Stimulated activated CD4-positive, alpha-beta T cell treated with anti-CD3 and anti-CD28 coated beads, Interleukin-2, amount 100 ng/mL, for 4 hours (primary cell): ENCODE measurements around the gene CACNA1D.

Experiments used
- DNase-seq: peaks from one replicate; pipeline ENCODE4 v3.0.0-alpha.2; 2020; ENCODE audit warnings: low read depth

Gene CACNA1D

GRCh38 chr3:53790470-53790869 lies 296.1 kb downstream of the CACNA1D start:
- DNase-seq = no peak

- no peak for DNase-seq
Measured at GRCh38 chr3:53791317-53791716, 296.9 kb downstream of the CACNA1D start.

GRCh38 chr3:53792866-53793265 lies 298.5 kb downstream of the CACNA1D start:
- DNase-seq = no peak

- no peak for DNase-seq
Measured at GRCh38 chr3:53794597-53794996, 300.2 kb downstream of the CACNA1D start.

DNA sequence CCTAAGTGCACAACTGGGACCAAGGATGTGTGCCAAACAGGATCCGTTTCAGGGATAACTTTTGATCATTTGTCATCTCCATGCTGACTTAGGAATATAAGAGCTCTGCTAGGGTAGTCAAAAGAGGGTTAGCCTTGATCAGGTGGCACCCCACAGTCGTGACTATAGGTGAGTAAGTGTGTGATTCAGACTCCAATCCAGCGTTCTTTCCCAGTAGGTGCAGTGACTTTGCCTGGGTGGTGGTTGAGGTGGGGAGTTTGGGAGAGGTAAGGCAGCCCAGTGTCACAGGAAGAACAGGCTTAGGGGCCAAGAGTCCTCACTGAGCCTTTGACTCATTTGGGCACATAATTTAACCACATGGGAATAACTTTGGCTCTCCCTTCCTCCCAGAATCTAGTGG lies 300.8 kb downstream of the CACNA1D start:
- no peak for DNase-seq

DNA sequence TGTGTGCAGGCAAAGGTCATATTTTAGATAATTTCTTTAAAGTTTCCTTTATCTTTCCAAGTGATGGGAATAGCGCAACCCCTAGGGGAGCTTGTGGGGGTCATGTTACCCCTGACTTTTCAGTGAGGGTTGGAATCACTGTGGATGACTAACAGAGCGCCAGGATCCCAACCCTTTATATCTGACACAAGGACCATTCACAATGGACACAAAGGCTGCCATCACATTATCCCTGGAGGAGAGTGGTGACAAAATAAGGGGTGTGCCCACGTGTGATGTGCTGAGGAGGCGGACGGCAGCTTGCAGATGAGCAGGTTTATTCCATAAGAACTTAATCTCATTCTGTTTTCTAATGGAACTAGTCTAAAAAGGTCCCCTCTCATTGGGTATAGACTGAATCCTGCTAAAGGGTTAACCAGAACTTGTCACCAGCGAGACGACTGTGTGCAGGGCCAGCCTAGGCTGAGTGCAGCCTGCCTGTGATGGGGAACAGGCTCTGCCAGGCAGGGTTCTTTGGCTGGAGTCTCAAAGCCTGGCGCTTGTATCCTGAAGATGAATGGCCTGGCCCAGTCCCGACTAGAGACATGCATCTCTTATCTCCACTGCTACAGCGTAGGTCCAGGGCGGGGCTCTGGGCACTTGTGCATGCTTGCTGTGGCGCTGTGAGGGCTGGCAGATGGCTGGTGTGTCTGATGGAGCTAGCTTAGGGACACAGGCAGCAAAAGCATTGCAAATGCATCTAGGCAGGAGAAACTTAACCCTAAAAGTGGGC lies 301.6 kb downstream of the CACNA1D start:
- no peak for DNase-seq

- no peak for DNase-seq
Measured at GRCh38 chr3:53798144-53798543, 303.7 kb downstream of the CACNA1D start.

- no peak for DNase-seq
Measured at GRCh38 chr3:53799338-53799865, 305.0 kb downstream of the CACNA1D start.

DNA sequence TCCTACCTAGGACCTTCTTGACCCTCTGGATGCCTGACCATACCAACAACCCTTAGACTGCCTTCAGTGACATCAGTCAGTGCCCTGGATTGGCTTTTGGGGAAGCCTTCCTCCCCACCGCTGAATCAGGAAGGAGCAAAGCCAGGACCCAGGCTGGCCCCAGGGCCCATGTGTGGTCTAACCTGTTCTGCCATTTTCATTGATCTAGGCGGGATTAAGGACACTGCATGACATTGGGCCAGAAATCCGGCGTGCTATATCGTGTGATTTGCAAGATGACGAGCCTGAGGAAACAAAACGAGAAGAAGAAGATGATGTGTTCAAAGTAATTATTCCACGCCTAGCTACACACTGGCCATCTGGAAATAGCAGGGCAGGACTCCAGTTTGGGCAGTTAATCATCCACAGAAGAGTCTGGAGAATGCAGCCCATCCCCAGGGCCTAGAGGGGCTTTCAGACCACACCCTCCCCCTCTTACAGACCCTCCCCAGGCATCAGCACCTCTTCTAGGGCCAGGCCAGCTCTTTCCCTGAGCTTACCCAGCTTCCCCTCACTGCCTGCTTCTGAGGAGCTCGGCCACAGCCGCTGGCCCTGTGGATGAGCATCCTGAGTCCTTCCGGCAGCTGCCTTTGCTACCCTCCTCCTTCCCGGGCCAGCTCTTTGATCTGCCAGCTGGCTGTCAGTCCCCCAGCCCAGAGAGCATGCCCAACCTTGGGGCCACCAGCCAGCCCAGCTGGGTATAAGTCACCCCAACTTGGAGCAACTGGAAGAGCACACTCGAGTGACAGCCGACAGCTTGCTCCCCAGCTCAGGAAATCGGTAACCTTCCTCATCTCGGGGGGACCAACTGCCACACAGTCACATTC lies 305.9 kb downstream of the CACNA1D start:
- no peak for DNase-seq

DNA sequence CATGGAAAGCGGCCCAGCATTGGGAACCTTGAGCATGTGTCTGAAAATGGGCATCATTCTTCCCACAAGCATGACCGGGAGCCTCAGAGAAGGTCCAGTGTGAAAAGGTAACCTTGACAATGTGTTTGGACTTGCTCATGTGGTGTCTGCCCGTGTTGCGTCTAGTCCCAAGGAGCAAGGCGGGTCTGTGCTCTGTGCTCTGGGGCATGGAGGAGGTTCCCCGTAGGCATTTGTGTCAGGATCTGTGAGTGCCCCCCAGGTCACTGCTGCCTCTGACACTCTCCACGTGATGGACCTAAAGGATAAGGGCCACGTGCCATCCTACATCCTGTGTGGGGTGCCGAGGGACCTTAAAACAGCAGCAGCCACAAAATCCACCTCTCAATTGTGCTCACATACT lies 306.9 kb downstream of the CACNA1D start:
- DNase-seq = no peak

GRCh38 chr3:53802256-53802880 lies 308.0 kb downstream of the CACNA1D start:
- DNase-seq = no peak

DNA sequence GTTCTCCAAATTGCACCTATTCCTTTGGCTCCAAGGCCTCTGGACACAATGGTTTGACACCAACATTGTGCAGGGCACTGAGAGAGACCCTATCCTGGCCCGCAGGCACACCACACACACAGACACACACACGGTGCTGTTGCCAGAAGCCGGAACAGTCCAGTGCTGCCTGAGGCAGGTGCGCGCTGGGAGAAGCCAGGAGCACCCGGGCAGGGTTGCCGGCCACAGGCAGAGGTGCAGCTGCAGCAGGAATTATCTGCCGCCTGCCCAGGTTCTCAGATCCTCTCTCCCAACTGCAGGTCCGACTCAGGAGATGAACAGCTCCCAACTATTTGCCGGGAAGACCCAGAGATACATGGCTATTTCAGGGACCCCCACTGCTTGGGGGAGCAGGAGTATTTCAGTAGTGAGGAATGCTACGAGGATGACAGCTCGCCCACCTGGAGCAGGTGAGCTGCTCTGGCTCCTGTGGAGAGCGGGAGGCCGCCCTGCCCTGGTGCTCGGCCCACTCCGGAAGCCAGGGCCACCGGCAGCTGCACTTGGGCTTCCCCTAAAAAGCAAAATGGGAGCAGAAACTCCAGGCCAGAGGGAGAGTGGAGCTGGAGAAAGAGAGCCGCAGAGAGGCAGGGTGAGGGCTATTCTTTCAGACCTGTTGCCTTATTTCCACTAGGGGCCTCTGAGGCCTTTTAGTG lies 308.9 kb downstream of the CACNA1D start:
- no peak for DNase-seq

- DNase-seq = no peak
Measured at GRCh38 chr3:53803816-53804695, 309.6 kb downstream of the CACNA1D start.

- no peak for DNase-seq
Measured at GRCh38 chr3:53804697-53805462, 310.5 kb downstream of the CACNA1D start.

DNA sequence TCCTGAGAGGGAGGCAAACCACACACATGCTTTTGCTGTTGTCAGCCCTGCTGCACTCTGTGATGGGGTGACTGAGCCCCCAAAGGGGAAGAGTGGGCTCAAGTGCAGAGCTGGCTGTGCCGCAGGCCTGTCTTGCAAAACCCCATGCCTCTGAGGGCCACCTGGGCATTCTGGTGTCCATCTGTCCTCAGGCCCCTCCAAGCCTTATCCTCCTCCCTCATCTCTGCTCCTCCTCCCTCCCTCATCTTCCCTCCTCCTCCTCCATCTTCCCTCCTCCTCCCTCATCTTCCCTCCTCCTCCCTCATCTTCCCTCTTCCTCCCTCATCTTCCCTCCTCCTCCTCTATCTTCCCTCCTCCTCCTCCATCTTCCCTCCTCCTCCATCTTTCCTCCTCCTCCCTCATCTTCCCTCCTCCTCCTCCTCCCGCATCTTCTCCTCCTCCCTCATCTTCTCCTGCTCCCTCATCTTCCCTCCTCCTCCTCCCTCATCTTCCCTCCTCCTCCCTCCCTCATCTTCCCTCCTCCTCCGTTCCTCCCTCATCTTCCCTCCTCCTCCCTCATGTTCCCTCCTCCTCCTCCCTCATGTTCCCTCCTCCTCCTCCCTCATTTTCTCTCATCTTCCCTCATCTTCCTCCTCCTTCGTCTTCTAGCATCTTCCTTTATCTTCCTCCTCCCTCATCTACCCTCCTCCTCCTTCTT lies 311.2 kb downstream of the CACNA1D start:
- no peak for DNase-seq

DNA sequence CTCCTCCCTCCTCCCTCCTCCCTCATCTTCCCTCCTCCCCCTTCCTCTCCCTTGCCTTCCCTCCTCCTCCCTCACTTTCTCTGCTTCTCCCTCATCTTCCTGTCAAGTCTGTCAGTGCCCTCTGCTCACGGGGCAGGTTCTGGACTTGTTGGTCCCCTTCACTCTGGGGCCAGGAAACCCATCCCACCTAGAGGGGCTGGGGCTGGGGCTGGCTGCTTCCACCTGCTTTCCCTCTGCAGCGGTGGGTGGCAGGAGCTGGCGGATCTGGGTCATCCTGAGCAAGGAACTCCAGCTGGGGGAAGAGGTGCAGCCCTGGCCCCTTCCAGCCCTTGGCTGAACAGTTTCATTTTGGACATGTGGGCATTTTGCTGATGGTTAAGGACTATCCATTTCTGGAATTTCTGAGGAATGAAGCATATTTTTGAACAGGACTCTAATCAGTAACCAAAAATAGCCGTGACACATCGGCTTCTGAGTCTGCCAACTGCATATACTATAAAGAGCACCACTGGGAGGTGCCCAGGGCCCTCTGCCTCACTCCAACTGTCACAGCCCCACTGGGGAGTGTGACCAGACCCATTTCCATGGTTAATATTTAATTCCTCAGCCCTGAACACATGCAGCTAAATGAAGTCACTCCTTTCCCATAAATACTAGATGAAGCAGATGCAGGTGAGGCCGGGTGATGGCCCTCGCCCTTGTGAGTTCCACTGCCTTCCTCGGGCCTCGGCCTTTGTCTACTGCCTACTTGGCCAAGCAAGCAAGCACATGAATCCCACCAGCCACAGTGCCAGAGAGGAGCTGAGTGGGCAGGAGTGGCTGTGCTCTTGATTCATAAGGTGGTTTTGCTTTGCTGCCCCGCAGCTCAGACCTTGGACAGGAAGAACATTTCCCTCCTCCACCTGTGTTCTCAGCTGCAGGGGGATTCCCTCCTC lies 312.0 kb downstream of the CACNA1D start:
- DNase-seq = no peak

DNA sequence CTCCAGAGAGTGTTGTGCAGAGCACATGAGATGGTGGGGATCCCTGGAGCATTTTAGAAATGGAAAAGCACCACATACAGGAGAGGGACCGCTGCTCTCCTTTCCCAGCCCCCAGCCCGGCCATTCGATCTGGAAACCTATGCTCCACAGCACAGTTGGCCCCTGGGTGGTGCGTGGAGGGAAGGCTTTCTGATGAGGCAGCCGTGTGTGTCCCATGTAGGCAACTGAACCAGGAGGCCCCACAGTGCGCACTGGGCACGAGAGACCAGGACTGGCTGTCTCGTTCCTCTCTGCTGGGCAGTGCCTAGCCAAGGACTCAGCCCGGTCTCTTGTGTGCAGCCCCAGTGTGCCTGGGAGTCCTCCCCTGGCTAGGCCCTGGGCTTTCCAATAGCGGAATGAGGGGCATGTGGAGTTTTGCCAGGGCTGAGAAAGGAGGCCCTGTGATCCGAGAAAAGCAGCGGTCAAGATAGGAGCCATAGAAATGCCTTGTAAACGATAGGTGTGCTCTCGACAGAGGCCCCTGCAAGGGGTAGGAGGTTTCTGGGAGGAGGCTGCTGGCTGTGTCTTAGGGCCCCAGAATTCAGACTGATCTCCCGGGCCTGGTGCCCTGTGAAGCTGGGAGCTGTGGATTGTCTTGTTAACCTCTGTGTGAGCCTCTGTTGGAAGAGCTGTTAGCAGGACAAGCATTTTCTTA lies 312.9 kb downstream of the CACNA1D start:
- no peak for DNase-seq

DNA sequence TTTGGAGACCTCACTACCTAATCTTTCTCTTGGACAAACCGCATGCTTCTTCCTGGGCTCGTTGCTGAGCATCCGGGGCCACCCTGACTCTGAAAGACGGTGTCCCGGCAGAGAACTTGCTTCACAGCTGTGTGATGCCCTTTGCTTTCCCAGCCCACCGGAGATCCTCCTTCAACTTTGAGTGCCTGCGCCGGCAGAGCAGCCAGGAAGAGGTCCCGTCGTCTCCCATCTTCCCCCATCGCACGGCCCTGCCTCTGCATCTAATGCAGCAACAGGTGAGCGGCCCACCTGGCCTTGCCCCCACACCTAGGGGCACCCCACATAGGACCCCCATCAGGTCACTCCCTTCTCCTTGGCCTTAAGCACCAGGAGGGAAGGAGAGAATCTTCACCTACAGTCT lies 314.1 kb downstream of the CACNA1D start:
- DNase-seq = no peak
